GM10266 (cell line): ENCODE results near the gene ARSB.

Experiments
- DNase-seq: peaks from one replicate; pipeline ENCODE4 v3.0.0; 2012; ENCODE audit errors: extremely low spot score
- CTCF ChIP-seq: IDR thresholded peaks from 2 replicates; pipeline ENCODE4 v1.5.1; 2012; ENCODE audit warnings: mild to moderate bottlenecking, low read depth; ENCODE audit not compliant: control insufficient read depth, insufficient read depth; ENCODE audit errors: missing control alignments

Gene ARSB

GRCh38 chr5:78925129-78925876, 59.8 kb downstream of the ARSB start:
- no peak for TF ChIP-seq CTCF
- no peak for DNase-seq

GRCh38 chr5:78923622-78923970, 61.5 kb downstream of the ARSB start:
- no peak for TF ChIP-seq CTCF
- no peak for DNase-seq

- DNase-seq, result peak; percentile 38
- TF ChIP-seq CTCF, result no peak
These were observed 62.1 kb downstream of the ARSB start for GRCh38 chr5:78922879-78923621.

- DNase-seq, result no peak
- TF ChIP-seq CTCF, result peak; percentile 38
These were observed 64.5 kb downstream of the ARSB start for GRCh38 chr5:78920604-78921003.

GRCh38 chr5:78919796-78920195, 65.3 kb downstream of the ARSB start:
- TF ChIP-seq CTCF, result no peak
- DNase-seq, result no peak

- TF ChIP-seq CTCF, result no peak
- no peak for DNase-seq
These were observed 69.1 kb downstream of the ARSB start for GRCh38 chr5:78916044-78916443.

- TF ChIP-seq CTCF, result no peak
- DNase-seq, result no peak
These were observed 69.9 kb downstream of the ARSB start for GRCh38 chr5:78915170-78915569.
